Ovary (tissue), 9 donors: ENCODE data around the gene ASB6. TPM values are rescaled to one million over a fixed set of nuclear protein-coding genes. Genes with fewer than 3 reads are reported as not detected.
"Not testable (repeated sequence)": the region's sequence is repeated elsewhere in the genome, so short reads cannot be mapped to it uniquely, and the experiment has no call there.

Experiments
- DNase-seq, 5 donors: peaks; one replicate each; pipeline ENCODE4 v3.0.0-alpha.2; 2019 to 2020
- H3K27ac ChIP-seq, 2 donors: fragments of 200-600 bp; one replicate each; pipeline versions ENCODE4 v1.5.1 to v1.8.0; 2019 to 2022
- H3K27me3 ChIP-seq: fragments of 200-600 bp; one replicate; pipeline ENCODE4 v1.8.0; 2022
- H3K36me3 ChIP-seq: fragments of 200-600 bp; sonication (generic); one replicate; pipeline ENCODE4 v1.5.1; 2019
- H3K4me1 ChIP-seq: one replicate; pipeline ENCODE4 v1.8.1; 2013; ENCODE audit warnings: mild to moderate bottlenecking, moderate library complexity; ENCODE audit not compliant: insufficient read depth
- H3K4me3 ChIP-seq: fragments of 200-600 bp; sonication (generic); one replicate; pipeline ENCODE4 v1.5.1; 2017
- H3K9me3 ChIP-seq, 2 donors: fragments of 200-600 bp in 1 of 2; sonication (generic) in 1 of 2; one replicate each; pipeline versions ENCODE4 v1.5.1 to v1.8.1; 2013 to 2019; ENCODE audit warnings: mild to moderate bottlenecking in 1 of 2, moderate library complexity in 1 of 2
- CTCF ChIP-seq, 3 donors: fragments of 450-650 bp in 2 of 3; fragments of 200-600 bp in 1 of 3; IDR thresholded peaks; one replicate each; pipeline versions ENCODE4 v1.5.1 to v1.8.0; 2016 to 2022; ENCODE audit warnings: antibody characterized with exemption in 3 of 3, mild to moderate bottlenecking in 1 of 3
- EP300 ChIP-seq: sonication (generic); formaldehyde crosslinking; IDR thresholded peaks from one replicate; pipeline ENCODE4 v1.6.1; 2017; ENCODE audit warnings: antibody characterized with exemption
- POLR2A ChIP-seq: fragments of 450-650 bp; IDR thresholded peaks from one replicate; pipeline ENCODE4 v1.6.1; 2017; ENCODE audit warnings: antibody characterized with exemption, mild to moderate bottlenecking, moderate library complexity
- WGBS, 3 donors: extraction: QIAGEN DNeasy Blood & Tissue Kit in 1 of 3; methylation state at CpG; one replicate each; pipeline versions ENCODE4 v1.1.5 to v1.1.7; 2013 to 2017; 5-methylcytosine and 5-hydroxymethylcytosine counted together
- intact Hi-C, 4 donors: fragments of 100-400 bp; cut with DNase I; formaldehyde crosslinking; loops; one replicate each; pipeline versions ENCODE4 v1.11.0 to v1.15.1; 2022 to 2023
- polyA plus RNA-seq, 2 donors: library from polyadenylated mRNA; stranded (reverse); fragments of 200-250 nt in 1 of 2; fragments of 350-450 nt in 1 of 2; fragmentation: Illumina TruSeq in 1 of 2; extraction: RNeasy Lipid Tissue Mini Kit (QIAGEN cat#74804) in 1 of 2; gene quantifications; one replicate each; pipeline ENCODE4 v1.2.3, GENCODE V29; 2013 to 2014
- total RNA-seq, 7 donors: library from RNA; depleted of rRNA in 2 of 7; stranded (reverse); fragments of >200 nt in 2 of 7; fragmentation: NEBNext Ultra II Directional in 3 of 7; extraction: Animal tissue kit (Norgen Biotek cat#: 25700) in 3 of 7; gene quantifications; one replicate each; pipeline versions ENCODE4 v1.1.0 to v1.2.4, GENCODE V29; 2016 to 2023
- donor health status: DM: no; HTN: no; CAD: no; lungs with moderate emphysema.
- donor health status: DM: no; HTN: no; CAD: no.
- donor health status: Bipolar disorder and iron deficiency.
- donor health status: DM: yes; HTN: yes; CAD: no.
- donor health status: DM: no; HTN: no; CAD: no.
- donor health status: DM: yes; HTN: yes; CAD: no.

Gene ASB6
- total and polyA plus RNA-seq, 9 donors = 6.3 to 20.1 (median 16.6) TPM

- Histone ChIP-seq H3K27me3 (no peaks in the 10 kb centered on the region), H3K4me3 (peak overlapping the region; percentile 23), H3K9me3 (no peaks in the 10 kb centered on the region), H3K4me1 (no peaks in the 10 kb centered on the region), H3K27ac (no peak overlapping the region), H3K36me3 (no peaks in the 10 kb centered on the region)
- 10 to 16% (median 15%) methylated on average over 36 of the region's 36 CpGs for WGBS, 3 donors
- intact Hi-C loops = loop anchor here in 1 of 4 donors (5.0 kb wide), 1 partner anchor 817 kb away; no protein-coding TSS in a partner anchor
- TF ChIP-seq POLR2A (no peak), CTCF (IDR thresholded peaks at IDR 0.05) (no peak), EP300 (no peak)
- DNase-seq = no peak
Observed at GRCh38 chr9:129664746-129665388, 22.9 kb upstream of the ASB6 start.

GRCh38 chr9:129662239-129662638, 20.3 kb upstream of the ASB6 start:
- H3K27ac ChIP-seq, intact Hi-C loops, H3K27me3 ChIP-seq, H3K36me3 ChIP-seq, H3K4me3 ChIP-seq, H3K4me1 ChIP-seq, H3K9me3 ChIP-seq, DNase-seq: not testable (repeated sequence)
- 57 to 76% (median 59%) methylated on average over 3 of the region's 3 CpGs for WGBS, 3 donors

DNA sequence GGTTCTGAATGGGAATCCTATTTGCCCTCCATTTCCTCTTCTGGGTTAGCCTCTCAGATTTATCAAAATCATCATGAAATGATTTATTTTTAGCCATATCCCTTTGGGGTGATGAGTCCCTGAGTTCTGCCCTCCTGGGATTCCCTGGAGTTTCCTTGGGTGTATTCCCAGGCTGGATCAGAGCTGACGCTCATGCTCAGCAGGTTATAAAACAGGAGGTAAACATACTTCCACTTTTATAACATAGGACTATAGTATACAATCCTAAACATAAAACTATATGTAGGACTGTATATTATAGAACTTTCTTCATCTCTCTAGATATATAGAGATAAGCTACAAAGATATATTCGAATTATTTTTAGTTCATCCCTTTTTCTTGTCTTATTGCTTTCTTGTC, 19.1 kb upstream of the ASB6 start:
- WGBS, 3 donors = 59 to 81% (median 77%) methylated on average over 2 of the region's 2 CpGs
- H3K27ac ChIP-seq = no peak overlapping the region
- H3K36me3 ChIP-seq = no peaks in the 10 kb centered on the region
- DNase-seq = no peak
- intact Hi-C loops = no loop called here
- TF ChIP-seq POLR2A (no peak), CTCF (IDR thresholded peaks at IDR 0.05) (no peak), EP300 (no peak)
- H3K9me3 ChIP-seq = no peaks in the 10 kb centered on the region
- H3K4me1 ChIP-seq = no peaks in the 10 kb centered on the region
- no peak overlapping the region for H3K4me3 ChIP-seq
- no peaks in the 10 kb centered on the region for H3K27me3 ChIP-seq

GRCh38 chr9:129656795-129657390, 14.9 kb upstream of the ASB6 start:
- no peak for TF ChIP-seq CTCF (IDR thresholded peaks at IDR 0.05)
- TF ChIP-seq EP300 = no peak
- TF ChIP-seq POLR2A = no peak
- no peak overlapping the region for H3K4me3 ChIP-seq
- no peaks in the 10 kb centered on the region for H3K27me3 ChIP-seq
- no peaks in the 10 kb centered on the region for H3K36me3 ChIP-seq
- H3K9me3 ChIP-seq = no peaks in the 10 kb centered on the region
- 72 to 79% (median 74%) methylated on average over 12 of the region's 12 CpGs for WGBS, 3 donors
- no peak for DNase-seq
- H3K27ac ChIP-seq = no peak overlapping the region
- peaks cover 8% of the 10 kb centered on the region for H3K4me1 ChIP-seq
- intact Hi-C loops = no loop called here

DNA sequence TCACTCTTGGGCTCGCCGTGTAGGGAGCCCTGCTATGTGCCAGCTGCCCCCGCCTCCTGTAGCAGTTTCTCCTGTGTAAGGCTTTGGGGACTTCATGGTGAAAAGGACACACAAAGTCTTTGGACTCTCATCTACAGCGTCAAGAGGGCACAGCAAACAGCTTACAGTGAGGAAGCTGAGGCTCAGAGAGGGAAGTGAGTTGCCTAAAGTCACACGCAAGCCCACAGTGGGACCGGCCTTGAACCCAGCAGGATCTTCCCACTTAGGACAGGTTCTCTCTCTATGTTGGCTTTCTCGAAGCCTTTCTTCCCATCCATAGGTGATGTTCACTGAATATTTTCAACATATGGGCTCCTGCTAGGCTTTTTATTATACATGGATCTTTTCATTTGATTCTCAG, 13.7 kb upstream of the ASB6 start:
- no peak for DNase-seq
- no peaks in the 10 kb centered on the region for H3K27me3 ChIP-seq
- H3K9me3 ChIP-seq = no peaks in the 10 kb centered on the region
- no peak overlapping the region for H3K4me3 ChIP-seq
- peaks cover 8% of the 10 kb centered on the region for H3K4me1 ChIP-seq
- no peak overlapping the region for H3K27ac ChIP-seq
- intact Hi-C loops = no loop called here
- TF ChIP-seq CTCF (IDR thresholded peaks at IDR 0.05) (no peak), EP300 (no peak), POLR2A (no peak)
- WGBS, 3 donors = 79 to 82% (median 79%) methylated on average over 7 of the region's 7 CpGs
- H3K36me3 ChIP-seq = no peaks in the 10 kb centered on the region
